ENCODE measurements around the gene PRPF6. TPM values are rescaled to one million over a fixed set of nuclear protein-coding genes. Genes with fewer than 3 reads are reported as not detected.

Gene PRPF6
- total and polyA plus RNA-seq, 2 donors from 2014 or later, result 51.3 to 73.3 TPM

GRCh38 chr20:64080013-64080812 lies 99.3 kb downstream of the PRPF6 start, which contains the start of gene OPRL1:
TSS of gene OPRL1 (plus strand) at chr20:64080082. CDS start at chr20:64092721, 12,639 bp downstream.
- Histone ChIP-seq H3K9ac (ENCODE audit: low read length in 3 of 3) (peak within 1 kb of the TSS in 2 of 3 donors; percentile 55), H3K27ac (ENCODE audit: low read depth in 2 of 2, low read length in 2 of 2) (peak within 1 kb of the TSS; percentile 32 to 65), H3K9me3 (ENCODE audit: control insufficient read depth in 2 of 3, insufficient read depth in 1 of 3, low read length in 3 of 3) (no peaks in the 10 kb centered on the region), H3K4me3 (ENCODE audit: low read length in 3 of 3) (peak within 1 kb of the TSS; percentile 21 to 59 (median 28)), H3K36me3 (ENCODE audit: control insufficient read depth in 2 of 3, insufficient read depth in 3 of 3, low read length in 3 of 3) (no peaks in the 10 kb centered on the region), H3K27me3 (ENCODE audit: control insufficient read depth, insufficient read depth, low read length) (peaks cover 3% of the 10 kb centered on the region), H3K4me1 (ENCODE audit: control insufficient read depth in 2 of 3, insufficient read depth in 2 of 3, low read depth in 1 of 3, low read length in 3 of 3) (peaks cover 0 to 23% (median 3%) of the 10 kb centered on the region in 3 donors)
- TF ChIP-seq, protein P1, sequence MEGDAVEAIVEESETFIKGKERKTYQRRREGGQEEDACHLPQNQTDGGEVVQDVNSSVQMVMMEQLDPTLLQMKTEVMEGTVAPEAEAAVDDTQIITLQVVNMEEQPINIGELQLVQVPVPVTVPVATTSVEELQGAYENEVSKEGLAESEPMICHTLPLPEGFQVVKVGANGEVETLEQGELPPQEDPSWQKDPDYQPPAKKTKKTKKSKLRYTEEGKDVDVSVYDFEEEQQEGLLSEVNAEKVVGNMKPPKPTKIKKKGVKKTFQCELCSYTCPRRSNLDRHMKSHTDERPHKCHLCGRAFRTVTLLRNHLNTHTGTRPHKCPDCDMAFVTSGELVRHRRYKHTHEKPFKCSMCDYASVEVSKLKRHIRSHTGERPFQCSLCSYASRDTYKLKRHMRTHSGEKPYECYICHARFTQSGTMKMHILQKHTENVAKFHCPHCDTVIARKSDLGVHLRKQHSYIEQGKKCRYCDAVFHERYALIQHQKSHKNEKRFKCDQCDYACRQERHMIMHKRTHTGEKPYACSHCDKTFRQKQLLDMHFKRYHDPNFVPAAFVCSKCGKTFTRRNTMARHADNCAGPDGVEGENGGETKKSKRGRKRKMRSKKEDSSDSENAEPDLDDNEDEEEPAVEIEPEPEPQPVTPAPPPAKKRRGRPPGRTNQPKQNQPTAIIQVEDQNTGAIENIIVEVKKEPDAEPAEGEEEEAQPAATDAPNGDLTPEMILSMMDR (IDR thresholded peaks at IDR 0.05; ENCODE audit: borderline replicate concordance, extremely low read depth, insufficient read depth), result no peak
- FAIRE-seq (no peak), DNase-seq (peak in 1 of 5 donors; percentile 74)
- intact Hi-C loops (cut with DNase I), result no loop called here

DNA sequence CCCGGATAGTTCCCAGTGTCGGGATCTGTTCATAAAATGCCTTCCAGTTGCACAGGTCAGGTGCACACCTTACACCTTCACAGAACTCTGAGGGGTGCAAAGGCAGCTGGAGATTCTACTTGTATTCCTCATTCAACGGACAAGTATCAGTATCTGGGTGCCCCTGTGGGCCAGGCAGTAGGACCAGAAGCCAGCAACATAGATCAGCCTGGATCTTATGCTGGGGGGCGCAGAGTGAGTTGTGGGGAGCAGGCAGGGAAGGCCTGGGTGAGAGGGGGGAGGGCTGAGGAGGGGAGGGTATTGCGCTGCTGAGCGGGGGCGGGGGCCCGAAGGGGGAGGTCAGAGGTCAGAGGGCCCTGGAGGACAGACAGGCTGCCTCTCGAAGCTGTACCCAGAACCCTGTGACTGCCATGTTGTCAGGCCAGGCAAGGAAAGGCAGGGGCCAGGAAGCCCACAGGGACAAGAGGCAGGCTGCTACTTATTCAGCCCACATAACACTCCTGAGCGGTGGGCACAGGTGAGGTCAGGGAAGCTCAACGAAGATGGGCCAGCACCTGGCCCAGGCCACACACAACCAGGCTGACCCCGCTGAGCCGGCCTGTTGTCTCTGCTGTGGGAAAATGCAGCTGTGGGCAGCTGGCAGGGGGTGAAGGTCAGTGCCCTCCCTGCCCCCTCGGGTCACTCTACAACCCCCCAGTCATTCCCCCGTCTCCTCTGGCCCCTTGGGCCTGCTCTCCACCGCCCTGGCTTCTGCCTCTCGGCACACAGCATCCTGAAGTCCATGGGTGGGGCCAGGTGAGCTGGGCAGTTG lies 100.1 kb downstream of the PRPF6 start:
- peak in 1 of 5 donors; percentile 64 for DNase-seq
- Histone ChIP-seq H3K9ac (ENCODE audit: low read length in 3 of 3) (no peak overlapping the region), H3K27ac (ENCODE audit: low read depth in 2 of 2, low read length in 2 of 2) (no peak overlapping the region), H3K9me3 (ENCODE audit: control insufficient read depth in 2 of 3, insufficient read depth in 1 of 3, low read length in 3 of 3) (no peaks in the 10 kb centered on the region), H3K4me3 (ENCODE audit: low read length in 3 of 3) (peak overlapping the region in 1 of 3 donors; percentile 43), H3K27me3 (ENCODE audit: control insufficient read depth, insufficient read depth, low read length) (peaks cover 6% of the 10 kb centered on the region), H3K36me3 (ENCODE audit: control insufficient read depth in 2 of 3, insufficient read depth in 3 of 3, low read length in 3 of 3) (no peaks in the 10 kb centered on the region), H3K4me1 (ENCODE audit: control insufficient read depth in 2 of 3, insufficient read depth in 2 of 3, low read depth in 1 of 3, low read length in 3 of 3) (peaks cover 0 to 23% (median 3%) of the 10 kb centered on the region in 3 donors)
- intact Hi-C loops (cut with DNase I), result no loop called here
- TF ChIP-seq, protein P1 (IDR thresholded peaks at IDR 0.05; ENCODE audit: borderline replicate concordance, extremely low read depth, insufficient read depth), result no peak
- no peak for FAIRE-seq

DNA sequence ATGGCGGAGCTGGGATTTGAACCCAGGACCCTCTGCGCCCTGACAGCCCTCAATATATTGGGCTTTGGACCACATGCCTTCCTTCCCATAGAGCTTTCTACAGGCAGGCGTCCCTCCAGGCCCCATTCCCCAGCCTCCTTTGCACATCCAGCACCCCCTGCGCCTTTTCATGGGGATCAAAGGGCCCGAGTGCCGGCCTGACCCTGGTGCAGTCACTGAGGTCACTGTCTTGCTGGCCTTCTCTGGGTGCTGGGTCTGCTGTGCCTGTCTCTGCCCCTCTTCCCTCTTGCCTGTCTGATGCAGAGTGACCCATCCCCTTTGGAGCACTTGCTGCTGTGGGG lies 100.7 kb downstream of the PRPF6 start:
- DNase-seq (no peak), FAIRE-seq (no peak)
- H3K9ac ChIP-seq (ENCODE audit: low read length in 3 of 3), result no peak overlapping the region
- H3K4me1 ChIP-seq (ENCODE audit: control insufficient read depth in 2 of 3, insufficient read depth in 2 of 3, low read depth in 1 of 3, low read length in 3 of 3), result peaks cover 0 to 23% (median 3%) of the 10 kb centered on the region in 3 donors
- no peak overlapping the region for H3K4me3 ChIP-seq (ENCODE audit: low read length in 3 of 3)
- peaks cover 6% of the 10 kb centered on the region for H3K27me3 ChIP-seq (ENCODE audit: control insufficient read depth, insufficient read depth, low read length)
- TF ChIP-seq, protein P1 (IDR thresholded peaks at IDR 0.05; ENCODE audit: borderline replicate concordance, extremely low read depth, insufficient read depth), result no peak
- no peaks in the 10 kb centered on the region for H3K36me3 ChIP-seq (ENCODE audit: control insufficient read depth in 2 of 3, insufficient read depth in 3 of 3, low read length in 3 of 3)
- no peak overlapping the region for H3K27ac ChIP-seq (ENCODE audit: low read depth in 2 of 2, low read length in 2 of 2)
- H3K9me3 ChIP-seq (ENCODE audit: control insufficient read depth in 2 of 3, insufficient read depth in 1 of 3, low read length in 3 of 3), result no peaks in the 10 kb centered on the region
- intact Hi-C loops (cut with DNase I), result no loop called here
